HG02852 (cell line): Measurements from ENCODE around the gene ALAS1.

ENCODE experiments used
- ATAC-seq: cut with Tn5 transposase; IDR thresholded peaks from one replicate; pipeline ENCODE4 v1.9.1; 2021; ENCODE audit warnings: mild to moderate bottlenecking, moderate library complexity; ENCODE audit not compliant: unreplicated experiment

Gene ALAS1

DNA sequence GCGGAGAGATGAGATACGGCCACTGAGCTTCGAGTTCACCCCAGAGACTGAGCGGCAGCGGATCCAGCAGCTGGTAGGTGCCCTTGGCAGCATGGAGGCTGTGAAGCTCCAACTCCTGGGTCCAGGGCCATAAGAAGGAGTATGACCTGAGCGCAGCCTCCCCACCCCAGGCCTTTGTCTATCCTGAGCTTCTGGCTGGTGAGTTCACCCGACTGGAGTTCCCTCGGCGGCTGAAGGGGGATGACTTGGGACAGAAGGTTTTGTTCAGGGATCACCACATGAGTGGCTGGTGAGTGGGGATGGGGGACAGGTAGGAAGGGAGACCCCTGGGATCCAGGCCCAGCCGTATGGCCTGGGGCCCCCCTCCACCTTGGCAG lies 50.2 kb downstream of the ALAS1 start:
- ATAC-seq = no peak

DNA sequence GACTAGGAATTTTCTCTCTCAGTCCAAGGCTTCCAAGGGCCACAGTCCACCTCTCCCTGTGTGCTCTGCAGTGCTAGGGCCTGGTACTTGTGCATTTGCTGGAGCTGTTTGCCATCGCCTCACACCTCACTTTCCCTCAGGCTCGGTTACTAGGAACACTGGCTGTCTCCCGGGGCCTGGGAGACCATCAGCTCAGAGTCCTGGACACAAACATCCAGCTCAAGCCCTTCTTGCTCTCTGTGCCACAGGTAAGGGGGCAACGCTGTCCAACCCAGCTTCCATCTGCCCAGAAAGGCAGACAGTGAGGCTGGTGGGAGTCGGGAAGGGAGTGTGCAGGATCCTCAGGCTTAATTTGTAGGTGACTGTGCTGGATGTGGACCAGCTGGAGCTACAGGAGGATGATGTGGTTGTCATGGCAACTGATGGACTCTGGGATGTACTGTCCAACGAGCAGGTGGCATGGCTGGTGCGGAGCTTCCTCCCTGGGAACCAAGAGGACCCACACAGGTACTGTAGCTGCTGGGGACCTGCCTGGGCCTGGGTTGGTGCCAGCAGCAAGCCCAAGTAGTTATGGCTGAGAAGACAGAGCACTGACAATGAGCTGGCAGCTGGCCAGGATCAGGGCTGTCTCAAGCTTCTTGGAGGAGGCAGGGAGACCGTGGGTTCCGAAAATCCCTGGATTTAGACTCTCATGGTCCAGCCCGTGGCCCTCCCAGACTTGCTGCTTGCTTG lies 51.0 kb downstream of the ALAS1 start:
- no peak for ATAC-seq

DNA sequence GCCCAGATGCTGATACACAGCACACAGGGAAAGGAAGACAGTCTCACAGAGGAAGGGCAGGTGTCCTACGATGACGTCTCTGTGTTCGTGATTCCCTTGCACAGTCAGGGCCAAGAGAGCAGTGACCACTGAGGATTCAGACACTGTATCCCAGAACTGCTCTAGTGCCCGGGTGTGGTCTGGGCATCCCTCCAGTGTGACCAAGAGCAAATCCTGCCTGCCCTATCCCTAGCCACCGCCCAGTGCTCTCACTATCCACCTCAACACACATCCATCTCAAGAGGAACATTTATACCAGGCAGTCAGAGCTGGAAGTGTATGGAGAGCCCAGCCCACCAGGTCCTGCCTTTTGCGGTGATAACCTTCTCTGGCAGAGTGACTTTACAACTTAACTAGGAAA lies 51.7 kb downstream of the ALAS1 start:
- ATAC-seq = no peak

DNA sequence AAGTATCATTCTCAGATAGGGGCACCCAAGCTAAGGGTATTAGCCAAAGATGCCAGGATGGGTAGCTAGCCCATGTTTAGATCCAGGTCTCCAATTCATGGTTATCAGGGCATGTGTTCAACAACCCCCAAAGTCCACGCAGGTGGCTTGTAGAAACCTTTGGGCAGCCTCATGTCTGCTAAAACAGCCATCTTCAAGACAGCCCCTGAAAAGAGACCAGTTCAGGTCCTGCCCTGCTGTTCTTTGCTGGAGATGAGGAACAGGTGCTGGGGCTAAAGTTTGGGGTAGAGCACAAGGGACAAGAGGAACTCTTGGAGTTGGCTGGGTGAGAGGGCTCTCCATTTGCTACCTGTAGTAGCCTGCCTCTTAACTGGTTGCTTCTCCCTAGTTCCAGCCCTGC lies 52.2 kb downstream of the ALAS1 start:
- no peak for ATAC-seq

DNA sequence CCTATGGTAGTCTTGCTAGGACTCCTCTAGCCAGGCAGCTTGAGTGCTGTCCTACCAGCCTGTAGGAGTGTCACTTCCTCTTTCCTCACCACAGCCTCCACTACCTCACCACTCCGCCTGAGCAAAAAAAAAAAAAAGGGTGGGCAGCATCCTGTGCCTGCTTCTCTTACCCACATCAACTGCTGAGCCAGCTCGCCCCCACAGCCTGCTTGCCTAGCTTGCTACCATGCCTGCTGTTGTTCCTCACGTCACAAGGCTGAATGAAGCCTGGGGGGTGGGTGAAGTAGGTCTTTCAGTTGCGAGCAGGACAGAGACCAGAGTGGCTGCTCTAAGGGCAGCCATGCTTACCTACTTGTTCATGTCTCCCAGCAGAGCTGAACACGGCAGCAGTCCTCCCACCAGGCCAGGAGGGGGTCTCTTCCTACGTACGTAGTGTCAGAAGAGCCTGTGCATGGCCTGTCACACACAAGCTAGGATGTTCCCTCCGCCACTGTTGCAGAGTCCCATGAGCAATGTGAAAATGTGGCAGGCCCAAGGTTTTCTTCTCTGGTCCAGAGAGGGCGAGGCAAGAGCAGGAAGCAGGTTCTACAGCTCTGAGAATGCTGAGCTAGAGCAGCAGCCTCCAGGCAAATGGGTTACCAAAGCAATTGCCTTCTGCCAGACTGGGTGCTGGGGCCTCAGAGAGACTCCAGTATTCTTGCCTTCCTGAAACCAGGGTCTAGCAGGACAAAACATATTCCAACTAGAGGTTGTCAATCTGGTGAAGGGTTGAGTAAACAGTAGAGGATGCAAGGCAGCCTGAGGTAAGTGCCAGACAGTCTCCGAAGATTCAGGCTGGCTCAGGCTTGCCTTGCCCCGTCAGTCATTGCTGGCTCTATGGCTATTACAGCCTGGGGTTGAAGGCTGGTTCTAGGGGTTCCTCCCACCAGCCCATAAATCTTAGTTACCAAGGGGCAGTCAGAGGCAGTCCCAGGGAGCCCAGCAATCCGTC lies 55.6 kb downstream of the ALAS1 start:
- peak; percentile 91 for ATAC-seq

DNA sequence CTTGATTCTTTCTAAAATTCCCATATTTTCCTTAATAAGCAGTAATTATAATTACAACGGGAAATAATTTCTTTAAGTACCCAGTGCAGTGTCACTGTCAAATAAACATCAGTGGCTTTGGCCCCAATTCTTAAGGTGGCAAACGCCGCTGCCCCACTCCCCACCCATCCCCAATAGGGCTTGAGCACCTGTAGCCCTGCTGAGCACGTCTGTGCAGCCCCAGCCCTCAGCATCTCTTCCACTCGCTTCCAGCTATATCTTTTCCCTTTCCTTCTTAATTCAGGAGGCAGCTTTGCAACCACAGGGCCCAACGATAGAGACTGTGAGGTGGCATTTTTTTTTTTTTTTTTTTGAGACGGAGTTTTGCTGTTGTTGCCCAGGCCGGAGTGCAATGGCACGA lies 56.6 kb downstream of the ALAS1 start:
- ATAC-seq = no peak

DNA sequence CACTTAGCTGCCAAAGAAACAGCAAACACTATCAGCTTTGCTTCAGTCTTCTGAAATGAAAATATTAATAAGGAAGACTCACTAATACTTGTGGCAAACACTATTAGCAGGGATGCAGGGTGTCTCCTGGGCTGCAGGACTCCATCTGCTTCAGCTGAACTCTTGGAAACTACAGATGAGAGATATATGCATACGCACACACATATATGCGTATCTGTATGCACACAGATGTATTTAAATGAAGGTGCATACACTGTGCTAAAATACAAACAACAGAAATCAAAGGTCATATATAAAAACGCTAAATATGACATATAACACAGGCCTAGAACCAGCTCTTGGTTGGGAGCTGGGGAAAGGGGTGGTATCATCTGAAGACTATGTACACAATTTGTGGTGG lies 58.2 kb downstream of the ALAS1 start:
- ATAC-seq = no peak

DNA sequence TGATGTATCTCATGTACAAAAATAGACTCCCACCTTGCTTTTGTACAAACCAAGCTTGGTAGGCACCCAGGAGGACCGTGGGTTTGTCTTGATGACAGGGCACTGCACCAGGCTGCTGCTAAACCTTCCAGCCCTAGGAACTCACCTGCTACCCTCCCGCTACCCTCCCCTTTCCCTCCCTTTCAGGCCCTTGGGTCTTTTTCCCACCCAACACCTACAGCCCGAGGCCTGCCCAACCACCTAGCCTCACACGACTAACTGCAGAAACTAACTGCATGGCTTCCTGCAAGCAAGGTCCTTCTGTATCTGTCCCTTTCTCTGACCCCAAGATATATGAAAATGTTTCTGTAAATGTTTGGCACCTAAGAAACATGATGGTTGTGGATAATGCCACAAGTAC lies 58.7 kb downstream of the ALAS1 start:
- no peak for ATAC-seq

DNA sequence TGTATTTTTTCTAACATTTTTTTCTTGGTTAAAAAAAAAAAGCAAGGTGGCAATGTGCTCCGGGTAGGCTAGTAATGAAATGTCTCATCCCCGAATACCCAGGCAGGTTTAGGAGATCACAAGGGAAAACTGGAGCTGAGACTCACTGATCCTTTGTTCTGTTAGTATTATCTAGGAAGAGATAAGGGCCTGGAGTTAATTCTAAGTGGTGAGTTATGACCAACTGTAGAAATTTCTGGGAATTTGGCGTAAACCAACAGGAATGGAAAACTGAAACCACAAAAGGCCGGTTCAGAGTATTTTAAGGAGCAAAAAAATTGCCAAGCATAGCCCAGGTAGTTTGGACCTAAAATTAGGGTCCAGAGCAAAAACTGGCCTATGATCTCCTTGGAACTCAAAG lies 60.0 kb downstream of the ALAS1 start:
- no peak for ATAC-seq

DNA sequence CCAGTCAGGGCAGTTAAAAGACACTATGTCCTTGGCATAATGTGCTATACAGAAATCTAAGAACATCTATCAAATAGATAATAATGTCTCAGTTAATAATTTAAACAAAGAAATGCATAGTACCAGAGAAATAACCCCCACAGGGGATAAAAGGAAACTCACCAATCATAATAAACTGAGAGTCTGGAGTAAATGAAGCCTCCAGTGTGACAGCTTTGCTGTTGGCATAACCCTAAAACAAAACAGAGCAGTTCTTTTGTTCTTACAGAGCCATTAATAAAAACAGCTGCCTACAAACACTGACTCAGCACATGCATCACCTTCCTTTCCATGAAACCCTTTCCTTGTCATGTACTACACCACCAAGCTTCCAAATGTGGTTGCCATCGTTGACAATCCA lies 61.1 kb downstream of the ALAS1 start:
- no peak for ATAC-seq

DNA sequence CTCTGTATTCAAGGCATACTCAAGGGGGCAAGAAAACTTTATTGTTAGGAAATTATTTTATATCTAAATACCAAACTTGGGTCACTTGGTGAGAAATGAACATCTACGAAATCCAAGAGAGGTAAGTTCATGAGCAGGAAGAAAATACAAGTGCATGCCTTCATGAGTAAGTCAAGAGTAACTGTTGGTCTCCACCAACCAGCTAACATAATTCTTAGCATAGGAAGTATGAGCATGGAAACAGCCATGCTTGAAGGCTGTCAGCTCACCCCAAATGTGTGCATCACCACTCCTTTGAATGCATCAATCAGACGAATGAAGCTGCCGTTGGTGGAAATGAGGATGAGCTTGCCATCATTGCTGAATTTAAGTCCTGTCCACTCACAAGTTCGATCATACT lies 61.5 kb downstream of the ALAS1 start:
- no peak for ATAC-seq

DNA sequence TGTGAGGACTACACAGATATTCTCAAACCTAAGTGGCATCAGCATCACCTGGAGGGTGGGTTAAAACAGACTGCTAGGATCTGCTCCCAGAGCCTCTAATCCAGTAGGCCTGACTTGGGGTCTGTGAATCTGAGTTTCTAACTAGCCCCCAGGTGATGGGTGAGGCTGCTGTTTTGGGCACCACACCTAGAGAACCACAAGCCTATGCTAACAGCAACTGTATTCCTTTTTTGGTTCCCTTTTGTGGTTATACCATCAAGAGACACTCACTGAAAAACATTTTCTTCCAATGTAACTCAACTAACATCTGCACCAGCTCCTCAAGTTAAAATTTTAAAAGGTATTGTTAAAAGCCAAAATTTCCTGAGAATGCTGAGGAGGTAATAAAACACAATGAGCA lies 64.5 kb downstream of the ALAS1 start:
- no peak for ATAC-seq
